CD8-positive, alpha-beta memory T cell (primary cell): ENCODE results near the gene ZNF687. TPM values are rescaled to one million over a fixed set of nuclear protein-coding genes. Genes with fewer than 3 reads are reported as not detected.

Source experiments
- CTCF ChIA-PET: fragments of 350-600 bp; sonication (Branson Sonifier 250); formaldehyde crosslinking; loops from one replicate; lab custom pipeline; 2021; ENCODE audit warnings: antibody characterized with exemption; lab: Charles Lee
- POLR2A ChIA-PET: fragments of 350-600 bp; sonication (Branson Sonifier 250); formaldehyde crosslinking; loops from one replicate; lab custom pipeline; 2021; ENCODE audit warnings: antibody characterized with exemption; lab: Charles Lee
- DNase-seq, 5 donors: peaks; one replicate each; pipeline versions ENCODE4 v3.0.0 to v3.0.0-alpha.2; 2020 to 2022; ENCODE audit warnings: mixed read lengths in 1 of 5
- H3K27ac ChIP-seq: one replicate; pipeline ENCODE4 v1.7.0; 2013; ENCODE audit warnings: low read depth, mild to moderate bottlenecking, low read length, moderate library complexity
- H3K27me3 ChIP-seq: 2 replicates; pipeline ENCODE4 v1.7.0; 2013; ENCODE audit warnings: low read length, mild to moderate bottlenecking; ENCODE audit not compliant: insufficient read depth, poor library complexity, severe bottlenecking
- H3K36me3 ChIP-seq: 2 replicates; pipeline ENCODE4 v1.7.0; 2013; ENCODE audit warnings: mild to moderate bottlenecking, low read length, moderate library complexity; ENCODE audit not compliant: insufficient read depth
- H3K4me1 ChIP-seq: 2 replicates; pipeline ENCODE4 v1.7.0; 2013; ENCODE audit warnings: mild to moderate bottlenecking, low read length, moderate library complexity; ENCODE audit not compliant: insufficient read depth
- H3K4me3 ChIP-seq: 2 replicates; pipeline ENCODE4 v1.7.0; 2013; ENCODE audit warnings: mild to moderate bottlenecking, low read length
- H3K9me3 ChIP-seq: 2 replicates; pipeline ENCODE4 v1.7.0; 2013; ENCODE audit warnings: mild to moderate bottlenecking, low read length
- H3K27ac Mint-ChIP-seq, 8 donors: one replicate each; pipeline ENCODE4 v1.8.0; 2020 to 2021; ENCODE audit warnings: mixed read lengths in 8 of 8, mild to moderate bottlenecking in 6 of 8, inconsistent platforms in 3 of 8, moderate library complexity in 3 of 8
- H3K27me3 Mint-ChIP-seq, 2 donors: one replicate each; pipeline ENCODE4 v1.8.0; 2020 to 2021; ENCODE audit warnings: mixed read lengths in 2 of 2, mild to moderate bottlenecking in 1 of 2, moderate library complexity in 1 of 2
- H3K36me3 Mint-ChIP-seq, 3 donors: one replicate each; pipeline ENCODE4 v1.8.0; 2020 to 2021; ENCODE audit warnings: mixed read lengths in 3 of 3, inconsistent platforms in 1 of 3, mild to moderate bottlenecking in 1 of 3
- H3K4me1 Mint-ChIP-seq, 3 donors: one replicate each; pipeline ENCODE4 v1.8.0; 2020 to 2021; ENCODE audit warnings: mixed read lengths in 3 of 3, inconsistent platforms in 1 of 3, mild to moderate bottlenecking in 1 of 3
- H3K4me3 Mint-ChIP-seq, 7 donors: one replicate each; pipeline ENCODE4 v1.8.0; 2020 to 2021; ENCODE audit warnings: mixed read lengths in 7 of 7, mild to moderate bottlenecking in 6 of 7, moderate library complexity in 4 of 7, inconsistent platforms in 2 of 7
- H3K9me3 Mint-ChIP-seq, 5 donors: one replicate each; pipeline ENCODE4 v1.8.0; 2020 to 2022; ENCODE audit warnings: mixed read lengths in 5 of 5, mild to moderate bottlenecking in 3 of 5, moderate library complexity in 2 of 5, inconsistent platforms in 1 of 5
- polyA plus RNA-seq: library from polyadenylated mRNA; unstranded; fragments of 300-500 nt; fragmentation: Illumina TruSeq; gene quantifications from one replicate; pipeline ENCODE4 v1.2.3, GENCODE V29; 2021
- total RNA-seq, 2 experiments: library from RNA; stranded (reverse); gene quantifications; one replicate each; pipeline ENCODE4 v1.2.3, GENCODE V29; 2021

The ZNF687 gene
- total and polyA plus RNA-seq, 3 experiments from 2014 or later = 1.6 to 26.5 (median 23.8) TPM

- Histone ChIP-seq H3K4me3 (no peak overlapping the region), H3K9me3 (no peaks in the 10 kb centered on the region), H3K36me3 (peaks cover 13% of the 10 kb centered on the region), H3K4me1 (peaks cover 25% of the 10 kb centered on the region), H3K27me3 (no peaks in the 10 kb centered on the region), H3K27ac (no peak overlapping the region)
- CTCF ChIA-PET = interaction anchor here (1.0 to 6.5 kb wide), 2 partner anchors 15 to 17 kb away, joined by 3 to 64 read pairs; no protein-coding TSS in a partner anchor
- peak overlapping the region in 3 of 7 donors; percentile 39 to 61 (median 49) for H3K4me3 Mint-ChIP-seq
- H3K36me3 Mint-ChIP-seq = peaks cover 0 to 64% (median 13%) of the 10 kb centered on the region in 3 donors
- H3K27me3 Mint-ChIP-seq = no peaks in the 10 kb centered on the region
- H3K27ac Mint-ChIP-seq = peak overlapping the region in 4 of 8 donors; percentile 29 to 86 (median 62)
- POLR2A ChIA-PET = interaction anchor here (1.2 kb wide), 1 partner anchor 41 kb away, joined by 4 read pairs; no protein-coding TSS in a partner anchor
- H3K9me3 Mint-ChIP-seq = no peaks in the 10 kb centered on the region
- DNase-seq = no peak
- peaks cover 52 to 71% (median 67%) of the 10 kb centered on the region in 3 donors for H3K4me1 Mint-ChIP-seq
Observed at GRCh38 chr1:151324390-151324930, 42.4 kb downstream of the ZNF687 start.

- Histone ChIP-seq H3K4me3 (no peak overlapping the region), H3K4me1 (peaks cover 25% of the 10 kb centered on the region), H3K36me3 (peaks cover 13% of the 10 kb centered on the region), H3K27ac (no peak overlapping the region), H3K27me3 (no peaks in the 10 kb centered on the region), H3K9me3 (no peaks in the 10 kb centered on the region)
- H3K4me1 Mint-ChIP-seq = peaks cover 50 to 66% (median 65%) of the 10 kb centered on the region in 3 donors
- peak overlapping the region; percentile 1 to 98 (median 96) for H3K27ac Mint-ChIP-seq
- no peaks in the 10 kb centered on the region for H3K9me3 Mint-ChIP-seq
- ChIA-PET POLR2A (no interaction called here), CTCF (interaction anchor here (6.5 kb wide), 1 partner anchor 14 kb away, joined by 64 read pairs; no protein-coding TSS in a partner anchor)
- peaks cover 0 to 57% (median 13%) of the 10 kb centered on the region in 3 donors for H3K36me3 Mint-ChIP-seq
- no peak for DNase-seq
- no peaks in the 10 kb centered on the region for H3K27me3 Mint-ChIP-seq
- H3K4me3 Mint-ChIP-seq = peak overlapping the region; percentile 61 to 99 (median 92)
Observed at GRCh38 chr1:151325231-151325630, 43.1 kb downstream of the ZNF687 start.

- no peaks in the 10 kb centered on the region for H3K27me3 Mint-ChIP-seq
- H3K27ac Mint-ChIP-seq = peak overlapping the region; percentile 86 to 98 (median 97)
- no peaks in the 10 kb centered on the region for H3K9me3 Mint-ChIP-seq
- no peaks in the 10 kb centered on the region for H3K27me3 ChIP-seq
- ChIA-PET POLR2A (interaction anchor here (1.0 kb wide), 1 partner anchor 301 kb away, joined by 3 read pairs; no protein-coding TSS in a partner anchor), CTCF (interaction anchor here (1.9 to 6.5 kb wide), 2 partner anchors 14 to 226 kb away, joined by 4 to 64 read pairs; no protein-coding TSS in a partner anchor)
- peaks cover 10% of the 10 kb centered on the region for H3K36me3 ChIP-seq
- H3K4me1 ChIP-seq = peaks cover 25% of the 10 kb centered on the region
- DNase-seq = no peak
- H3K27ac ChIP-seq = peak overlapping the region; percentile 83
- peak overlapping the region; percentile 85 for H3K4me3 ChIP-seq
- peaks cover 44 to 59% (median 59%) of the 10 kb centered on the region in 3 donors for H3K4me1 Mint-ChIP-seq
- peaks cover 0 to 51% (median 11%) of the 10 kb centered on the region in 3 donors for H3K36me3 Mint-ChIP-seq
- no peaks in the 10 kb centered on the region for H3K9me3 ChIP-seq
- peak overlapping the region; percentile 91 to 99 (median 93) for H3K4me3 Mint-ChIP-seq
Observed at GRCh38 chr1:151325646-151326429, 43.7 kb downstream of the ZNF687 start.

- no peaks in the 10 kb centered on the region for H3K9me3 Mint-ChIP-seq
- CTCF ChIA-PET = interaction anchor here (0.7 to 6.5 kb wide), 4 partner anchors 13 to 227 kb away, joined by 3 to 64 read pairs (median 4); no protein-coding TSS in a partner anchor
- H3K4me3 Mint-ChIP-seq = peak overlapping the region; percentile 91 to 99 (median 93)
- peaks cover 8% of the 10 kb centered on the region for H3K36me3 ChIP-seq
- H3K4me3 ChIP-seq = peak overlapping the region; percentile 85
- H3K9me3 ChIP-seq = no peaks in the 10 kb centered on the region
- H3K36me3 Mint-ChIP-seq = peaks cover 0 to 48% (median 10%) of the 10 kb centered on the region in 3 donors
- H3K4me1 Mint-ChIP-seq = peaks cover 42 to 55% (median 55%) of the 10 kb centered on the region in 3 donors
- no peaks in the 10 kb centered on the region for H3K27me3 ChIP-seq
- peak in 3 of 5 donors; percentile 37 to 55 (median 51) for DNase-seq
- H3K27ac Mint-ChIP-seq = peak overlapping the region; percentile 86 to 98 (median 97)
- H3K4me1 ChIP-seq = peaks cover 25% of the 10 kb centered on the region
- peak overlapping the region; percentile 83 for H3K27ac ChIP-seq
- no peaks in the 10 kb centered on the region for H3K27me3 Mint-ChIP-seq
- POLR2A ChIA-PET = interaction anchor here (1.0 to 1.7 kb wide), 10 partner anchors 10 to 436 kb away, joined by 3 to 13 read pairs (median 6); partner anchors contain the start of genes PSMB4, RFX5 and ZNF687
Observed at GRCh38 chr1:151326619-151327222, 44.6 kb downstream of the ZNF687 start.

GRCh38 chr1:151327223-151327902, 45.3 kb downstream of the ZNF687 start, which contains the start of gene PI4KB:
Gene PI4KB, minus strand, starts transcription at chr1:151327416. Its CDS starts 10,935 bp downstream, at chr1:151316481.
- Mint-ChIP-seq H3K4me3 (peak within 1 kb of the TSS; percentile 91 to 99 (median 93)), H3K27me3 (no peaks in the 10 kb centered on the region), H3K36me3 (peaks cover 0 to 42% (median 5%) of the 10 kb centered on the region in 3 donors), H3K27ac (peak within 1 kb of the TSS; percentile 86 to 100 (median 98)), H3K9me3 (no peaks in the 10 kb centered on the region), H3K4me1 (peaks cover 36 to 49% (median 49%) of the 10 kb centered on the region in 3 donors)
- H3K9me3 ChIP-seq = no peaks in the 10 kb centered on the region
- ChIA-PET POLR2A (interaction anchor here (1.0 to 1.7 kb wide), 9 partner anchors 9 to 435 kb away, joined by 3 to 13 read pairs (median 6); partner anchors contain the start of genes PSMB4, RFX5 and ZNF687), CTCF (interaction anchor here (0.9 to 6.5 kb wide), 8 partner anchors 12 to 228 kb away, joined by 3 to 64 read pairs (median 4); no protein-coding TSS in a partner anchor)
- H3K27ac ChIP-seq = peak within 1 kb of the TSS; percentile 83
- peaks cover 25% of the 10 kb centered on the region for H3K4me1 ChIP-seq
- H3K4me3 ChIP-seq = peak within 1 kb of the TSS; percentile 85
- peak; percentile 80 to 95 (median 92) for DNase-seq
- H3K27me3 ChIP-seq = no peaks in the 10 kb centered on the region
- H3K36me3 ChIP-seq = peaks cover 4% of the 10 kb centered on the region

GRCh38 chr1:151327903-151328674, 46.0 kb downstream of the ZNF687 start:
- Histone ChIP-seq H3K27ac (peak overlapping the region; percentile 83), H3K4me1 (peaks cover 25% of the 10 kb centered on the region), H3K9me3 (no peaks in the 10 kb centered on the region), H3K36me3 (no peaks in the 10 kb centered on the region), H3K4me3 (peak overlapping the region; percentile 85), H3K27me3 (no peaks in the 10 kb centered on the region)
- ChIA-PET POLR2A (interaction anchor here (0.6 to 1.7 kb wide), 8 partner anchors 13 to 435 kb away, joined by 3 to 13 read pairs (median 6); partner anchors contain the start of genes PSMB4, RFX5 and ZNF687), CTCF (interaction anchor here (0.9 to 6.5 kb wide), 8 partner anchors 12 to 228 kb away, joined by 3 to 64 read pairs (median 4); no protein-coding TSS in a partner anchor)
- H3K27ac Mint-ChIP-seq = peak overlapping the region; percentile 86 to 100 (median 98)
- peaks cover 0 to 37% (median 2%) of the 10 kb centered on the region in 3 donors for H3K36me3 Mint-ChIP-seq
- peaks cover 31 to 44% (median 42%) of the 10 kb centered on the region in 3 donors for H3K4me1 Mint-ChIP-seq
- no peaks in the 10 kb centered on the region for H3K27me3 Mint-ChIP-seq
- peak in 2 of 5 donors; percentile 3 to 10 for DNase-seq
- H3K9me3 Mint-ChIP-seq = no peaks in the 10 kb centered on the region
- H3K4me3 Mint-ChIP-seq = peak overlapping the region; percentile 91 to 99 (median 93)
